GM23338 (cell line): ENCODE results near the gene USP49. TPM values are rescaled to one million over a fixed set of nuclear protein-coding genes. Genes with fewer than 3 reads are reported as not detected.
"Not testable (repeated sequence)": the region's sequence is repeated elsewhere in the genome, so short reads cannot be mapped to it uniquely, and the experiment has no call there.

ENCODE experiments used
- ATAC-seq: fragments of 200-7000 bp; cut with Tn5 transposase; 3 replicates; pipeline ENCODE4 v1.9.1; 2020
- DNase-seq: peaks from one replicate; pipeline ENCODE4 v3.0.0-alpha.2; 2015; ENCODE audit warnings: low spot score
- H2AFZ ChIP-seq: fragments of 200-600 bp; sonication (generic); 2 replicates; pipeline ENCODE4 v1.8.0; 2016; ENCODE audit warnings: antibody characterized with exemption, mild to moderate bottlenecking, moderate library complexity
- H3F3A ChIP-seq: fragments of 200-600 bp; sonication (generic); replicated peaks from 2 replicates; pipeline ENCODE4 v1.8.0; 2017; ENCODE audit warnings: antibody characterized with exemption, mixed run types, low read depth
- H3K27ac ChIP-seq: fragments of 200-600 bp; sonication (generic); 2 replicates; pipeline ENCODE4 v1.6.1; 2016; ENCODE audit warnings: low read depth
- H3K27me3 ChIP-seq: fragments of 200-600 bp; sonication (generic); 2 replicates; pipeline ENCODE4 v1.8.0; 2016; ENCODE audit warnings: mild to moderate bottlenecking, mixed run types, moderate library complexity; ENCODE audit not compliant: insufficient read depth
- H3K36me3 ChIP-seq: fragments of 200-600 bp; sonication (generic); 2 replicates; pipeline ENCODE4 v1.8.0; 2016; ENCODE audit warnings: mild to moderate bottlenecking; ENCODE audit not compliant: insufficient read depth
- H3K4me1 ChIP-seq: fragments of 200-600 bp; sonication (generic); 2 replicates; pipeline ENCODE4 v1.8.0; 2016; ENCODE audit warnings: mild to moderate bottlenecking, moderate library complexity; ENCODE audit not compliant: insufficient read depth
- H3K4me2 ChIP-seq: fragments of 200-600 bp; sonication (generic); 2 replicates; pipeline ENCODE4 v1.7.1; 2017; ENCODE audit warnings: mixed run types
- H3K4me3 ChIP-seq: fragments of 200-600 bp; sonication (generic); 2 replicates; pipeline ENCODE4 v1.6.1; 2016; ENCODE audit warnings: mixed run types
- H3K79me2 ChIP-seq: fragments of 200-600 bp; sonication (generic); replicated peaks from 2 replicates; pipeline ENCODE4 v1.8.0; 2017; ENCODE audit warnings: mild to moderate bottlenecking; ENCODE audit not compliant: insufficient read depth
- H3K9me2 ChIP-seq: fragments of 200-600 bp; sonication (generic); 2 replicates; pipeline ENCODE4 v1.8.0; 2017; ENCODE audit not compliant: insufficient read depth
- H4K20me1 ChIP-seq: fragments of 200-600 bp; sonication (generic); replicated peaks from 2 replicates; pipeline ENCODE4 v1.8.0; 2017; ENCODE audit warnings: mild to moderate bottlenecking; ENCODE audit not compliant: insufficient read depth
- H3K27ac Mint-ChIP-seq: 2 replicates; pipeline ENCODE4 v1.8.0; 2020; ENCODE audit warnings: inconsistent platforms, mild to moderate bottlenecking, moderate library complexity, mixed read lengths
- H3K27me3 Mint-ChIP-seq: 3 replicates; pipeline ENCODE4 v1.8.0; 2022; ENCODE audit warnings: low read depth, mild to moderate bottlenecking, moderate library complexity, mixed read lengths, inconsistent platforms; ENCODE audit not compliant: insufficient read depth, poor library complexity
- H3K36me3 Mint-ChIP-seq: 3 replicates; pipeline ENCODE4 v1.8.0; 2021; ENCODE audit warnings: low read depth, mild to moderate bottlenecking, inconsistent platforms, moderate library complexity, mixed read lengths
- H3K4me1 Mint-ChIP-seq: 3 replicates; pipeline ENCODE4 v1.8.0; 2020; ENCODE audit warnings: mild to moderate bottlenecking, inconsistent platforms, mixed read lengths
- H3K4me3 Mint-ChIP-seq: 3 replicates; pipeline ENCODE4 v1.8.0; 2021; ENCODE audit warnings: moderate library complexity, mild to moderate bottlenecking, inconsistent platforms, mixed read lengths
- H3K9me3 Mint-ChIP-seq: 3 replicates; pipeline ENCODE4 v1.8.0; 2020; ENCODE audit warnings: moderate library complexity, mild to moderate bottlenecking, inconsistent platforms, mixed read lengths
- CTCF ChIP-seq, 2 experiments: fragments of 200-600 bp in 1 of 2; sonication (generic) in 1 of 2; conservative IDR thresholded peaks; 2 replicates each; pipeline versions ENCODE4 v1.5.1 to v1.6.1; 2016 to 2017; ENCODE audit warnings: antibody characterized with exemption in 2 of 2, low read depth in 2 of 2, mild to moderate bottlenecking in 2 of 2, moderate library complexity in 1 of 2
- EZH2phosphoT487 ChIP-seq: fragments of 200-600 bp; sonication (generic); IDR thresholded peaks from one replicate; pipeline ENCODE4 v1.8.1; 2018; ENCODE audit warnings: antibody characterized with exemption; ENCODE audit not compliant: unreplicated experiment
- NANOG ChIP-seq: IDR thresholded peaks from 2 replicates; pipeline ENCODE4 v1.6.1; 2016; ENCODE audit warnings: antibody characterized with exemption, borderline replicate concordance
- REST ChIP-seq: IDR thresholded peaks from one replicate; pipeline ENCODE4 v1.6.1; 2018; ENCODE audit warnings: antibody characterized with exemption; ENCODE audit not compliant: unreplicated experiment
- STAT1 ChIP-seq: IDR thresholded peaks from one replicate; pipeline ENCODE4 v1.6.1; 2016; ENCODE audit warnings: antibody characterized with exemption; ENCODE audit not compliant: unreplicated experiment
- ZNF114 ChIP-seq: fragments of 250-450 bp; sonication (Bioruptor Pico); IDR thresholded peaks from 2 replicates; pipeline ENCODE4 v1.5.0; 2020; ENCODE audit warnings: mild to moderate bottlenecking, moderate library complexity
- ZNF462 ChIP-seq: fragments of 250-450 bp; sonication (Bioruptor Pico); IDR thresholded peaks from 2 replicates; pipeline ENCODE4 v1.5.0; 2020; ENCODE audit warnings: mild to moderate bottlenecking, moderate library complexity
- polyA plus RNA-seq: library from polyadenylated mRNA; unstranded; fragments of >200 nt; fragmentation: Nextera tagmentation; extraction: Ambion mirVana; gene quantifications from 2 replicates; pipeline ENCODE4 v1.2.1, GENCODE V29; 2016
- total RNA-seq: library from RNA; depleted of rRNA; stranded (reverse); fragments of >200 nt; shearing (Covaris generic); gene quantifications from 2 replicates; pipeline ENCODE4 v1.2.3, GENCODE V29; 2014

USP49 gene
- total and polyA plus RNA-seq, 2 experiments from 2014 or later: 5.9 to 21.5 TPM

- TF ChIP-seq NANOG: no peak
- TF ChIP-seq STAT1: no peak
- TF ChIP-seq EZH2phosphoT487: no peak
Observed at GRCh38 chr6:41767112-41767833, 127.9 kb downstream of the USP49 start (continued).

- DNase-seq, H3K36me3 ChIP-seq, H3K27me3 ChIP-seq, H3K27me3 Mint-ChIP-seq, H3K27ac Mint-ChIP-seq, H4K20me1 ChIP-seq, H3K4me3 Mint-ChIP-seq, H3K4me1 ChIP-seq, H3K4me1 Mint-ChIP-seq, H3K4me2 ChIP-seq, H3K36me3 Mint-ChIP-seq, H3K9me2 ChIP-seq, H3K79me2 ChIP-seq, H3K9me3 Mint-ChIP-seq, H2AFZ ChIP-seq, H3K27ac ChIP-seq, ATAC-seq, H3K4me3 ChIP-seq, H3F3A ChIP-seq: not testable (repeated sequence)
Observed at GRCh38 chr6:41766043-41766664, 129.0 kb downstream of the USP49 start.

GRCh38 chr6:41763470-41763869 is 131.7 kb downstream of the USP49 start:
- peaks cover 15% of the 10 kb centered on the region for H3K27me3 Mint-ChIP-seq
- Histone ChIP-seq H3K9me2 (no peaks in the 10 kb centered on the region), H2AFZ (no peak overlapping the region), H3K27me3 (no peaks in the 10 kb centered on the region), H3K79me2 (no peaks in the 10 kb centered on the region), H3K4me1 (no peaks in the 10 kb centered on the region), H4K20me1 (no peaks in the 10 kb centered on the region), H3K27ac (no peak overlapping the region), H3K36me3 (no peaks in the 10 kb centered on the region), H3F3A (no peaks in the 10 kb centered on the region), H3K4me3 (no peak overlapping the region), H3K4me2 (no peak overlapping the region)
- no peaks in the 10 kb centered on the region for H3K9me3 Mint-ChIP-seq
- DNase-seq (no peak), ATAC-seq (no peak)
- no peak overlapping the region for H3K4me3 Mint-ChIP-seq
- H3K36me3 Mint-ChIP-seq: no peaks in the 10 kb centered on the region
- no peak overlapping the region for H3K27ac Mint-ChIP-seq
- H3K4me1 Mint-ChIP-seq: peaks cover 11% of the 10 kb centered on the region
- no peak for TF ChIP-seq ZNF114 (CRISPR knock-in tag)
- TF ChIP-seq ZNF462 (CRISPR knock-in tag): no peak
- no peak for TF ChIP-seq REST
- TF ChIP-seq STAT1: no peak
- TF ChIP-seq CTCF (conservative IDR thresholded peaks at IDR 0.05; ENCODE audit: low read depth in 2 of 2): no peak
- no peak for TF ChIP-seq NANOG
